NCI-H146 treated with DMSO at 0.1 percent for 48 hours (cell line): Measurements from ENCODE around the gene CFAP57.

Experiments used
- DNase-seq: peaks from one replicate; lab custom pipeline; 2025; ENCODE audit not compliant: unreplicated experiment; lab: John Stamatoyannopoulos, UW

Gene CFAP57

GRCh38 chr1:43275826-43276620 is 103.9 kb downstream of the CFAP57 start:
- no peak for DNase-seq

GRCh38 chr1:43276673-43277072 is 104.5 kb downstream of the CFAP57 start:
- DNase-seq, result no peak

- DNase-seq, result no peak
Measured at GRCh38 chr1:43277116-43277876, 105.2 kb downstream of the CFAP57 start.

GRCh38 chr1:43279161-43279560 is 107.0 kb downstream of the CFAP57 start:
- no peak for DNase-seq

GRCh38 chr1:43279666-43280065 is 107.5 kb downstream of the CFAP57 start:
- DNase-seq, result no peak

GRCh38 chr1:43280692-43281091 is 108.6 kb downstream of the CFAP57 start:
- no peak for DNase-seq

GRCh38 chr1:43282220-43283195 is 110.4 kb downstream of the CFAP57 start:
- no peak for DNase-seq

GRCh38 chr1:43284065-43284464 is 111.9 kb downstream of the CFAP57 start:
- DNase-seq, result no peak

- DNase-seq, result no peak
Measured at GRCh38 chr1:43284546-43285110, 112.5 kb downstream of the CFAP57 start.

- DNase-seq, result peak; percentile 58
Measured at GRCh38 chr1:43285269-43285990, 113.3 kb downstream of the CFAP57 start, which contains the start of gene C1orf210. Gene C1orf210 (minus strand): TSS chr1:43285581. CDS start chr1:43283270, 2,311 bp downstream.

GRCh38 chr1:43286115-43286514 is 114.0 kb downstream of the CFAP57 start:
- DNase-seq, result no peak

GRCh38 chr1:43286533-43286932 is 114.4 kb downstream of the CFAP57 start:
- DNase-seq, result no peak

- no peak for DNase-seq
Measured at GRCh38 chr1:43288058-43288784, 116.1 kb downstream of the CFAP57 start.

- no peak for DNase-seq
Measured at GRCh38 chr1:43288785-43289706, 116.9 kb downstream of the CFAP57 start.

- peak; percentile 67 for DNase-seq
Measured at GRCh38 chr1:43292216-43292615, 120.1 kb downstream of the CFAP57 start.

- DNase-seq, result no peak
Measured at GRCh38 chr1:43292679-43293078, 120.5 kb downstream of the CFAP57 start.

- DNase-seq, result no peak
Measured at GRCh38 chr1:43293176-43293575, 121.0 kb downstream of the CFAP57 start.
